Keratinocyte (primary cell): ENCODE results near the gene HRC. TPM values are rescaled to one million over a fixed set of nuclear protein-coding genes. Genes with fewer than 3 reads are reported as not detected.

Experiments
- DNase-seq: peaks from one replicate; pipeline ENCODE4 v3.0.0-alpha.2; 2011; ENCODE audit warnings: low read depth, missing footprints, low spot score
- FAIRE-seq: peaks from 2 replicates; lab custom pipeline; 2011; peaks lifted over from hg19 to GRCh38; lab: Jason Lieb, UNC
- H2AFZ ChIP-seq: 2 replicates; pipeline ENCODE4 v1.6.0; 2012; ENCODE audit warnings: low read length, control low read depth, inconsistent platforms; ENCODE audit not compliant: control insufficient read depth
- H3K27ac ChIP-seq: 2 replicates; pipeline ENCODE4 v1.5.1; 2011; ENCODE audit warnings: low read length; ENCODE audit not compliant: control insufficient read depth, insufficient read depth
- H3K27me3 ChIP-seq: 3 replicates; pipeline ENCODE4 v1.6.0; 2011; ENCODE audit warnings: low read length; ENCODE audit not compliant: control insufficient read depth, insufficient read depth; ENCODE audit errors: extremely low read depth
- H3K36me3 ChIP-seq, 2 experiments: 2 replicates in 1 of 2; 3 replicates in 1 of 2; pipeline ENCODE4 v1.5.1; 2011; ENCODE audit warnings: low read length in 2 of 2, mild to moderate bottlenecking in 1 of 2; ENCODE audit not compliant: control insufficient read depth in 2 of 2, insufficient read depth in 2 of 2; ENCODE audit errors: extremely low read depth in 1 of 2
- H3K4me1 ChIP-seq: 3 replicates; pipeline ENCODE4 v1.5.1; 2011; ENCODE audit warnings: low read length; ENCODE audit not compliant: control insufficient read depth, insufficient read depth; ENCODE audit errors: extremely low read depth
- H3K4me2 ChIP-seq: 3 replicates; pipeline ENCODE4 v1.6.0; 2011; ENCODE audit warnings: low read depth, low read length; ENCODE audit not compliant: control insufficient read depth, insufficient read depth; ENCODE audit errors: extremely low read depth
- H3K4me3 ChIP-seq, 3 experiments: fragments of 200-600 bp in 1 of 3; sonication (generic) in 1 of 3; 2 replicates in 2 of 3; 3 replicates in 1 of 3; pipeline ENCODE4 v1.5.1; 2011 to 2016; ENCODE audit warnings: low read length in 3 of 3, mild to moderate bottlenecking in 3 of 3, control low read depth in 2 of 3, inconsistent platforms in 1 of 3, low read depth in 1 of 3, mixed read lengths in 1 of 3, mixed run types in 1 of 3, moderate library complexity in 1 of 3; ENCODE audit not compliant: control insufficient read depth in 2 of 3, insufficient read depth in 2 of 3; ENCODE audit errors: extremely low read depth in 1 of 3
- H3K79me2 ChIP-seq: 2 replicates; pipeline ENCODE4 v1.6.0; 2012; ENCODE audit warnings: low read length; ENCODE audit not compliant: control insufficient read depth, insufficient read depth
- H3K9ac ChIP-seq: 3 replicates; pipeline ENCODE4 v1.6.0; 2011; ENCODE audit warnings: low read length; ENCODE audit not compliant: control insufficient read depth, insufficient read depth; ENCODE audit errors: extremely low read depth
- H3K9me1 ChIP-seq: 3 replicates; pipeline ENCODE4 v1.6.0; 2011; ENCODE audit warnings: low read length; ENCODE audit not compliant: control insufficient read depth, insufficient read depth; ENCODE audit errors: extremely low read depth
- H3K9me3 ChIP-seq: 2 replicates; pipeline ENCODE4 v1.5.1; 2012; ENCODE audit warnings: low read depth, low read length; ENCODE audit not compliant: control insufficient read depth
- H4K20me1 ChIP-seq: 3 replicates; pipeline ENCODE4 v1.6.0; 2011; ENCODE audit warnings: low read length; ENCODE audit not compliant: control insufficient read depth, insufficient read depth; ENCODE audit errors: extremely low read depth
- CTCF ChIP-seq, 3 experiments: IDR thresholded peaks in 1 of 3; conservative IDR thresholded peaks in 1 of 3; optimal IDR thresholded peaks in 1 of 3; 2 replicates in 2 of 3; 3 replicates in 1 of 3; pipeline versions ENCODE3 to v1.5.1; 2011; ENCODE audit warnings: low read length in 3 of 3, mild to moderate bottlenecking in 3 of 3, moderate library complexity in 2 of 3, control low read depth in 1 of 3, inconsistent platforms in 1 of 3; ENCODE audit not compliant: insufficient read depth in 2 of 3; ENCODE audit errors: extremely low read depth in 1 of 3
- EZH2 ChIP-seq: IDR thresholded peaks from one replicate; pipeline ENCODE4 v1.6.1; 2012; ENCODE audit warnings: inconsistent platforms, mild to moderate bottlenecking, low read length, moderate library complexity
- dilution Hi-C: fragments of 300-500 bp; cut with MboI; formaldehyde crosslinking; loops from one replicate; pipeline ENCODE4 v1.7.0; 2020; ENCODE audit warnings: low sequenced_read_pairs; ENCODE audit not compliant: extremely low pct_ligation_motif_present
- polyA plus RNA-seq, 5 experiments: library from polyadenylated mRNA; depleted of rRNA in 3 of 5; stranded (reverse) in 3 of 5; stranded (forward) in 1 of 5; unstranded in 1 of 5; fragments of >200 nt; gene quantifications; 1 replicate in 1 of 5; 2 replicates in 3 of 5; 3 replicates in 1 of 5; pipeline versions ENCODE4 v1.2.1 to v1.2.3, GENCODE V29; 2011 to 2012; ENCODE audit warnings: missing spikeins in 2 of 5, low read depth in 1 of 5, low replicate concordance in 1 of 5

Gene HRC
- polyA plus RNA-seq, 1 donor (not counting 4 experiments of a cell fraction or from before 2014, with no cell fraction given), result 0.08 TPM

- no peaks in the 10 kb centered on the region for H3K27me3 ChIP-seq
- H3K27ac ChIP-seq, result no peak overlapping the region
- no peaks in the 10 kb centered on the region for H3K79me2 ChIP-seq
- FAIRE-seq (no peak), DNase-seq (no peak)
- H3K36me3 ChIP-seq, result peaks cover 22 to 29% of the 10 kb centered on the region in 2 experiments
- H3K9ac ChIP-seq, result no peak overlapping the region
- no peaks in the 10 kb centered on the region for H3K4me1 ChIP-seq
- H3K4me3 ChIP-seq, result no peak overlapping the region
- no peak overlapping the region for H2AFZ ChIP-seq
- TF ChIP-seq CTCF (optimal IDR thresholded peaks at IDR 0.05 in 1 of 3, IDR thresholded peaks at IDR 0.05 in 1 of 3, conservative IDR thresholded peaks at IDR 0.05 in 1 of 3; ENCODE audit: extremely low read depth in 1 of 3, insufficient read depth in 2 of 3, low read length in 3 of 3), result no peak
- TF ChIP-seq EZH2, result no peak
- H3K9me3 ChIP-seq, result no peaks in the 10 kb centered on the region
- H3K9me1 ChIP-seq, result no peaks in the 10 kb centered on the region
- dilution Hi-C loops, result no loop called here
- H4K20me1 ChIP-seq, result no peaks in the 10 kb centered on the region
- no peak overlapping the region for H3K4me2 ChIP-seq
Measured at GRCh38 chr19:49190781-49191180, 35.6 kb upstream of the HRC start.

- H3K9me3 ChIP-seq, result no peaks in the 10 kb centered on the region
- peaks cover 20 to 30% of the 10 kb centered on the region in 2 experiments for H3K36me3 ChIP-seq
- DNase-seq (no peak), FAIRE-seq (no peak)
- no peaks in the 10 kb centered on the region for H3K4me1 ChIP-seq
- no peak overlapping the region for H3K4me2 ChIP-seq
- H3K9me1 ChIP-seq, result no peaks in the 10 kb centered on the region
- no peak overlapping the region for H3K27ac ChIP-seq
- H4K20me1 ChIP-seq, result no peaks in the 10 kb centered on the region
- dilution Hi-C loops, result no loop called here
- TF ChIP-seq EZH2, result no peak
- no peak for TF ChIP-seq CTCF (optimal IDR thresholded peaks at IDR 0.05 in 1 of 3, IDR thresholded peaks at IDR 0.05 in 1 of 3, conservative IDR thresholded peaks at IDR 0.05 in 1 of 3; ENCODE audit: extremely low read depth in 1 of 3, insufficient read depth in 2 of 3, low read length in 3 of 3)
- H3K4me3 ChIP-seq, result no peak overlapping the region
- H3K27me3 ChIP-seq, result no peaks in the 10 kb centered on the region
- H3K9ac ChIP-seq, result no peak overlapping the region
- no peaks in the 10 kb centered on the region for H3K79me2 ChIP-seq
- no peak overlapping the region for H2AFZ ChIP-seq
Measured at GRCh38 chr19:49189259-49189658, 34.1 kb upstream of the HRC start.
